Lower leg skin (tissue), 3 donors: ENCODE results near the gene HGFAC.

Experiments
- POLR2A ChIP-seq, 2 donors: fragments of 450-650 bp; IDR thresholded peaks; one replicate each; pipeline ENCODE4 v1.6.1; 2016 to 2017; ENCODE audit warnings: antibody characterized with exemption in 2 of 2, mild to moderate bottlenecking in 1 of 2, moderate library complexity in 1 of 2
- TF ChIP-seq, protein P1 (sequence below), 3 donors: fragments of 450-650 bp; IDR thresholded peaks; one replicate each; pipeline ENCODE4 v1.5.1; 2016; ENCODE audit warnings: antibody characterized with exemption in 3 of 3, mild to moderate bottlenecking in 3 of 3, moderate library complexity in 2 of 3

DNA sequence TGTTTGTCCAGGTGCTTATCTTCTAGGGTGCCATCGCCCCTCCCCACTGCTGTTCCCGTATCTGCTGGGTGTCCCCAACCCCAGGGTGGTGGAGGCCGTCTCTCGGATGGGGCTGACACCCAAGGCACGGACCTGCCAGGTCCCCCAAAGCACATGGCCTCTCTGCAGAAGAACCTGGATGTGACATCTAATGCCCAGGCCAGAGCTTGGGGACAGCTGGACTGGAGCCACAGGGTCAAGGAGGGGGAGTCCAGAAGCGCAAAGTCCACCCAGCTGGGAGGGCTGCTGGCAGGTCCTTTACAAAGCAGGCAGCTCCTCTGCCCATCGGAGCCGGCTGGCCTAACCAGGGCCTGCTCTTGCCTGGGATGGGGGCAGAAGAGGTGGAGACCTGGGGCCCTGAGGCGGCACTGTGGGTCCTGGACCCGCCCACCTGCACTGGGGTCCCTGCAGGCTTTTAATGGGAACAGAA is 20.6 kb downstream of the HGFAC start:
- TF ChIP-seq, protein P1, sequence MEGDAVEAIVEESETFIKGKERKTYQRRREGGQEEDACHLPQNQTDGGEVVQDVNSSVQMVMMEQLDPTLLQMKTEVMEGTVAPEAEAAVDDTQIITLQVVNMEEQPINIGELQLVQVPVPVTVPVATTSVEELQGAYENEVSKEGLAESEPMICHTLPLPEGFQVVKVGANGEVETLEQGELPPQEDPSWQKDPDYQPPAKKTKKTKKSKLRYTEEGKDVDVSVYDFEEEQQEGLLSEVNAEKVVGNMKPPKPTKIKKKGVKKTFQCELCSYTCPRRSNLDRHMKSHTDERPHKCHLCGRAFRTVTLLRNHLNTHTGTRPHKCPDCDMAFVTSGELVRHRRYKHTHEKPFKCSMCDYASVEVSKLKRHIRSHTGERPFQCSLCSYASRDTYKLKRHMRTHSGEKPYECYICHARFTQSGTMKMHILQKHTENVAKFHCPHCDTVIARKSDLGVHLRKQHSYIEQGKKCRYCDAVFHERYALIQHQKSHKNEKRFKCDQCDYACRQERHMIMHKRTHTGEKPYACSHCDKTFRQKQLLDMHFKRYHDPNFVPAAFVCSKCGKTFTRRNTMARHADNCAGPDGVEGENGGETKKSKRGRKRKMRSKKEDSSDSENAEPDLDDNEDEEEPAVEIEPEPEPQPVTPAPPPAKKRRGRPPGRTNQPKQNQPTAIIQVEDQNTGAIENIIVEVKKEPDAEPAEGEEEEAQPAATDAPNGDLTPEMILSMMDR (IDR thresholded peaks at IDR 0.05): no peak
- no peak for TF ChIP-seq POLR2A (IDR thresholded peaks at IDR 0.05)
